Fibroblast of skin of left quadriceps (primary cell): ENCODE data around the gene THOC6.
"Not testable (repeated sequence)": the region's sequence is repeated elsewhere in the genome, so short reads cannot be mapped to it uniquely, and the experiment has no call there.

Experiments
- DNase-seq, 2 experiments: peaks; one replicate each; pipeline ENCODE4 v3.0.0-alpha.2; 2013; ENCODE audit warnings: low read depth in 2 of 2

THOC6 gene

GRCh38 chr16:3054965-3055733 is 31.3 kb downstream of the THOC6 start:
- no peak for DNase-seq

GRCh38 chr16:3055734-3056115 is 31.9 kb downstream of the THOC6 start:
- DNase-seq: not testable (repeated sequence)

GRCh38 chr16:3056336-3057180 is 32.7 kb downstream of the THOC6 start:
- no peak for DNase-seq

GRCh38 chr16:3057181-3058138 is 33.6 kb downstream of the THOC6 start:
- no peak for DNase-seq

- no peak for DNase-seq
Observed at GRCh38 chr16:3058139-3059030, 34.5 kb downstream of the THOC6 start.

GRCh38 chr16:3059041-3059722 is 35.3 kb downstream of the THOC6 start:
- DNase-seq: peak; percentile 58 to 67

- DNase-seq: no peak
Observed at GRCh38 chr16:3059723-3060242, 35.9 kb downstream of the THOC6 start.

GRCh38 chr16:3060339-3061127 is 36.7 kb downstream of the THOC6 start:
- DNase-seq: no peak

GRCh38 chr16:3062553-3062952 is 38.7 kb downstream of the THOC6 start:
- DNase-seq: no peak

- no peak for DNase-seq
Observed at GRCh38 chr16:3063625-3064386, 40.0 kb downstream of the THOC6 start.

- peak; percentile 11 to 15 for DNase-seq
Observed at GRCh38 chr16:3065069-3065741, 41.4 kb downstream of the THOC6 start, which contains the start of gene IL32. IL32 (plus strand) TSS chr16:3065640; CDS start chr16:3065812, 172 bp downstream.

GRCh38 chr16:3065742-3066439 is 42.1 kb downstream of the THOC6 start:
- no peak for DNase-seq

GRCh38 chr16:3066440-3066748 is 42.6 kb downstream of the THOC6 start:
- DNase-seq: no peak

GRCh38 chr16:3068487-3068886 is 44.7 kb downstream of the THOC6 start:
- no peak for DNase-seq

- DNase-seq: not testable (repeated sequence)
Observed at GRCh38 chr16:3069146-3069545, 45.3 kb downstream of the THOC6 start.

- DNase-seq: no peak
Observed at GRCh38 chr16:3070608-3071111, 46.8 kb downstream of the THOC6 start.

GRCh38 chr16:3071655-3072054 is 47.8 kb downstream of the THOC6 start:
- DNase-seq: no peak
